GM12891 (cell line): Measurements from ENCODE around the gene PRR15.

ENCODE experiments used
- POLR2A ChIP-seq: IDR thresholded peaks from 2 replicates; pipeline ENCODE4 v1.6.1; 2011; ENCODE audit warnings: low read depth, low read length, control low read depth
- POLR2AphosphoS5 ChIP-seq: IDR thresholded peaks from 2 replicates; pipeline ENCODE4 v1.6.1; 2011; ENCODE audit warnings: low read depth, low read length, control low read depth
- SPI1 ChIP-seq: IDR thresholded peaks from 2 replicates; pipeline ENCODE4 v1.6.1; 2011; ENCODE audit warnings: low read depth, low read length, control low read depth

- TF ChIP-seq POLR2A (no peak), POLR2AphosphoS5 (no peak), SPI1 (no peak)
Measured at GRCh38 chr7:29609162-29610037, 45.8 kb downstream of the PRR15 start.
